IPS DF 19.7 (cell line): Measurements from ENCODE around the gene S100B.

Source experiments
- DNase-seq: peaks from one replicate; pipeline ENCODE4 v3.0.0-alpha.2; 2013; ENCODE audit warnings: low read depth, low spot score

S100B gene

DNA sequence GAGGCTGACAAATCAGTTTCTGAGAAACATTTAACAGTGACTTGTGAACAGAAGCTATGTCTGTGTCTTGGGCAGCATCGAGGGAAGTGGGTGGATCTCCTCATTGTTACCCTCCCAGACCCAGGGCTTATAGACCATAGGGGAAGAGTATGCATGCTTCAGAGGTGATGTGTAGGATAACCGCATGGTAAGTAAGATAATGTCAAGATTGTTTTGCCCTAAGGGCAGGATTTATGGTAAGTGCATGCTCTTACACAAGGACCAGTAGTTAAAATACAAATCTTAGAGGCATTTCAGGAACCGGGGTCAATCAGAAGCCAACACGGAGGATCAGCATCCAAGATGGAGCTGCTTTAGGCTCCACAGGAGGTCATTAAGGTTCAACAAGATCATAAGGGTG lies 22.8 kb upstream of the S100B start:
- no peak for DNase-seq

DNA sequence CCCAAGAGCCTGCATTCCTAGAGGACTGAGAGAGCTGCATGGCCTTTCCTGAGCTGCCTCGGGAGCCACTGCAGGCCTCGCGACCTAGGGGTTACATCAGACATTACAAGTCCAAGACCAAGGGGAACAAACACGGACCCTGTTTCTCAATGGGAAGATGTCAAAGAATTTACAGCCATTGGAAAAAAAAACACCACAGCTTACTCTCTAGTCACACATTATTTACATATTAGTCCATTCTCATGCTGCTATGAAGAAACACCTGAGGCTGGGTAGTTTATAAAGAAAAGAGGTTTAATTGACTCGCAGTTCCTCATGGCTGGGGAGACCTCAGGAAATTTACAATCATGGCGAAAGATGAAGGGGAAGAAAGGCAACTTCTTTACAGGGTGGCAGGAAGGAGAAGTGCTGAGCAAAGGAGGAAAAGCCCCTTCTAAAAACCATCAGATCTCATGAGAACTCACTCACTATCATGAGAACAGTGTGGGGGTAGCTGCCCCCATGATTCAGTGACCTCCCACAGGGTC lies 22.2 kb upstream of the S100B start:
- no peak for DNase-seq

DNA sequence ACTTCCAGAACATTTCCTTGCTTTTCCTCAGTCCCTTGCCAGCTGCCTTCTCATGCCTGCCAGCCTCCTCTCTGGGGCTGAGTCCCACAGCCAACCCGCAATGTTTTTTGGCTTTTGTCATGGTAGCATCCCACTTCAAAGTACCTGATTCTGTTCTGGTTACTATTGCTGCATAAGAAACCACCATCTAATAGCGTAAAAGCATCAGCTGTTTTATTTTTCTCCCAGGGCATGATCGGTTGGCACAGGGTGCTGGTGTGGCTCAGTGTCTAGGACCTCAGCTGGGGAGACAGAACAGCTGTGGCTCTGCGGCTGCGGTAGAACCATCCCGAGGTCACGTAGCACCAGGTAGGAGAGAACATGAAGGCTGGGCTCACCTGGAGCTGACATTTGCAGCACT lies 21.7 kb upstream of the S100B start:
- no peak for DNase-seq

DNA sequence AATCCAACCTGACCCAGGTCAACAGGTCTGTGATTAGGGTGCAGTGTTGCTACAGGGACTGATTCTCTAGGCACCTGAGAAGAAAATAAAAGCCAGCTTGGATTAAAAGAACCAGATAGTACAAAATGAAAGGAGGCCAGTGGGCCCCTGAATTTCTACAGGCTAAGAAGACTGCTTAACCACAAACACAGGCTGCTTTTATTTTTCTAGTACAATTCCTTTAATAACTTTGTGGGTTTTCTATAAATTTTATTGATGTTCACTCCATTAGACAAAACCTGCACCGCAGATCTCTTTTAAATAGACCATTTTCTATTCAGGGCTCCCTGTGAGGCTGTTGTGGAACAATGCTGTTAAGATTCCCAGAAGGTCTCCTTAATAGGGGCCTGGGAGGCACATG lies 20.9 kb upstream of the S100B start:
- DNase-seq: no peak

DNA sequence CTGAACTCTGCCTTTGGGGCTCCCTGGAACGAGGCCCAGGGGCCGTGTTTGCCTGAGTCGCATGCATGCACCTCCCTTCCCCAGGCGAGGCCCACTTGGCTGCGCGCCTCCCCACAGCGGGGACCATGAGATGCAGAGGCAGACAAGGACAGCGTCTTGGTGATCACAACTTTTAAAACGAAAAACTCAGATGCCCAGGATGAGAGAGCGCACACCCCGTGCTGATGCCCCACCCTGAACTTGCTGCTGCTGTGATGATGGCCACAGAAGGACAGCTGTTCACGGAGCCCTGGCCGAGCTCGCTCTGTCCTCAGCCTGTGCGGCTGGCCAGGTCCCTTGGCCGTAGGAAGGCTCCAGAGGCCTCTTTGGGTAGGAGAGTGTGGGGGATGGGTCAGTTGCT lies 19.2 kb upstream of the S100B start:
- no peak for DNase-seq

DNA sequence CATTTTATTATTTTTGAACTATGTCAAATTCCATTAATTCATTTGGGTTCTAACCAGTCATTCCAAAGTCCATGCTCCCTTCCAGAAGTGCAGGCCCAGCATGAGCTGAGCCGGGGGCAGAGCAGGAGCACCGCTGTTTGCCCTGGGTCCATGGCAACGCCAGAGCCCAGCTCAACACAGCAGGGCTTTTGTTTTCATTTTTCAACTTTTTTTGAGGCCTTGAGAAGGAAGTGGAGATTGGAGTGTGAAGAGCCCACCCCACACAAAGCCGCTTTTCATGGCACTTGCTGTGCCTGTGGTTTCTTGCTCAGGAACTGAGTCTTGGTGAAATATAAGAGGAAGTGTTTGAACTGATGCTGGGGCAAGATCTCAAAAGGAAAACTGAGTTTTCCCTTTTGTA lies 17.3 kb upstream of the S100B start:
- no peak for DNase-seq

DNA sequence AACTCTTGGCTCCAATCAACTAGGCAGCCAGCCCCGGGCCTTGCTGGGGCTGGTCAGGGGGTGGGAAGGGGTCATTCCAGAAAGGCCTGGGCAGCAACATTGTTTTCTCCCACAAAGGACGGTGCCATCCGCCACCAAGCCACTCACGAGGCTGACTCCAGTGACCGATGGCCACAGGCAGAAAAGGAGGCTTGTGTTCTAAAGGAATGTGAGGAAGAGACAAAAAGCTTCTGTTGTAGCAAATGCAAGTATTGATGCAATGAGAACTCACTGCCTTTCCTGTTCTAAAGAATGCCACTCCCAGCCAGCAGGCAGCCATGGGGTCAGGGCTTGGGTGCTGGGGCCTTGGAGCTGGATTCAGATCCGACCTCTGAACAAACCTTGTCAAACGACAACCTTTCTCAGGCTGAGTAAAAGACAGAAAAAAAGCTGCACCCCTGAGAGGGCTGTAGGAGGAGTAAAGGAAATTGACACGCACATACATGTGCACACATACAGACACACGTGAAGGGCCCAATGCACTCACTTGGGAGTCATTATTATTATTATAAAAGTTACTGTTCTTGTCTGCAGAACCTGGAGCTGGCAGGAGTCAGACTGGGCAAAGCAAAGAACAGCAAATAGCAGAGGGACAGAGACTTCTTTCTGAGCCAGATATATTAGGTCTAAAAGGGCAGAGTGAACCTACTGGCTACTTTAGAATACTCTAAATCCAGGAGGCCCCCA lies 16.7 kb upstream of the S100B start:
- DNase-seq: no peak

DNA sequence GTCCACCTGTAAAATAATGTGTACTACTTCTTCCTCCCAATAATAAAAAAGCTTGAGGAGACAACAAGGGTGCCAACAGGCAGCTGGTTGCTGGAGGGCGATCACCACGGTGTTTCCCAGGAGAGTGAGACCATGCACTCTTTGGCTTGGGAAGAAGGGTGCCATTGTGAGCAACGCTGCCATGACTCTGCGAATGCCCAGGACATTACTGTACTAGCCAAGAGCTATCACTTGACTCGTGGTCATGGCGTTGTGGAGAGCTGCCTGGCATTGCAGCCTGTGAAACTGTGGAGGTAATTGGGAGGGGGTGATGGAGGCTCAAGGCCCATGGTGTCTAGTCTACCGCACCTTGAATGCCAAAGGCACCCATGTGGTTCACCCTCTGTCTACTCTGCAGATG lies 16.0 kb upstream of the S100B start:
- DNase-seq: no peak

DNA sequence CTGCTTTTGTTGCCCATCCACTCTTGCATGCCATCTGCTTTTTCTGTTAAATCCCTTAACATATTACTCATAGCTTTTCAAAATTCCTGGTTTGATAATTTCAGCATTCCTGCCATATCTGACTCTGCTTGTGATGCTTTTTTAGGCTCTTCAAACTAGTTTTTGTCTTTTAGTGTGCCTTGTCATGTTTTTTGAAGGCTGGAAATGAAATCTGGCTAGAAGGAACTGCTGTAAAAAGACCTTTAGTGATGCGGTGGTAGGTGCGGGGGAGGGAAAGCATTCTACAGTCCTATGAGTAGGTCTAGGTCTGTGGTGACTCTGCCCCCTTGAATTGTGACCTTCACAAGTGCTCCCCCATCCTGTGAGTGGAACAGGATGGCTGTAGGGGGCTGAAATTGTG lies 15.0 kb upstream of the S100B start:
- no peak for DNase-seq

DNA sequence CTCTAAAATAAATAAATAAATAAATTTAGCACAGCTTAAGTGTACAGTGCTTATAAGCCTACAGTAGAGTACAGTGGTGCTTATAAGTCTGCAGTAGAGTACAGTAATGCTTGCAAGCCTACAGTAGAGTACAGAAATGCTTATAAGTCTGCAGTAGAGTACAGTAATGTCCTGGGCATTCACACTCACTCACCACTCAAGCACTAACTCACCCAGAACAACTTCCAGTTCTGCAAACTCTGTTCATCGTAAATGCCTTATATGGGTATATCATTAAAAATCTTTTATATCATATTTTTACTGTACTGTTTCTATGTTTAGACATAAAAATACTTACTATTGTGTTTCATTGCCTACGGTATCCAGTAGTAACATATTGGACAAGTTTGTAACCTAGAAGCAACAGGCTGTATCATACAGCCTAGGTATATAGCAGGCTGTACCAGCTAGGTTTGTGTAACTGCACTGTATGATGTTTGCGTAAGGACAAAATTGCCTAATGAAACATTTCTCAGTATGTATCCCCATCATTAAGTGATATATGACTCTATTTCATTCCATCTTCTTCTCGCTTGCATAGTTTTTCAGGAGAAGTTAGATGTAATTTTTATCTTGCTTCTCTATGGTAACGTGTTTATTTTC lies 14.0 kb upstream of the S100B start:
- DNase-seq: no peak

DNA sequence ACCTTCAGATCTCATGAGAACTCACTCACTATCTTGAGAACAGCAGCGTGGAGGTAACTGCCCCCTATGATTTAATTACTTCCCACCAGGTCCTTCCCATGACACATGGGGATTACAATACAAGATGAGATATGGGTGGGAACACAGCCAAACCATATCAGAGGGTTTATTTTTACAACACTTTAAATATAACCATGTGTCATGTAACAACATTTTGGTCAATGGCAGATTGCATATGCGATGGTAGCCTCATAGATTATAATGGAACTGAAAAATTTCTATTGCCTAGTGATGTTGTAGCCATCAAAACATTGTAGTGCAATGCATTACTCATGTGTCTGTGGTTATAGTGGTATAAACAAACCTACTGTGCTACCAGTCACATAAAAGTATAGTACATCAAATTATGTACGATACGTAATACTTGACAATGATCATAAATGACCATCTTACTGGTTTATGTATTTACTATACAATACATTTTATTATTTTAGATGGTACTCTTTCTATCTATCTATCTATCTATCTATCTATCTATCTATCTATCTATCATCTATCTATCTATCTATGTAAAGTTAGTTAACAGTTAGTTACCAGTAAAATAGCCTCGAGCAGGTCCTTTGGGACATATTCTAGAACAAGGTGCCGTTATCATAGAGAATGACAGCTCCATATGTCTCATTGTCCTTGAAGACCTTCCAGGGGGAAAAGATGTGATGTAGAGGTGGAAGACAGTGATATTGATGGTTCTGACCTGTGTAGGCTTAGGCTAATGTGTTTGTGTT lies 12.6 kb upstream of the S100B start:
- no peak for DNase-seq

DNA sequence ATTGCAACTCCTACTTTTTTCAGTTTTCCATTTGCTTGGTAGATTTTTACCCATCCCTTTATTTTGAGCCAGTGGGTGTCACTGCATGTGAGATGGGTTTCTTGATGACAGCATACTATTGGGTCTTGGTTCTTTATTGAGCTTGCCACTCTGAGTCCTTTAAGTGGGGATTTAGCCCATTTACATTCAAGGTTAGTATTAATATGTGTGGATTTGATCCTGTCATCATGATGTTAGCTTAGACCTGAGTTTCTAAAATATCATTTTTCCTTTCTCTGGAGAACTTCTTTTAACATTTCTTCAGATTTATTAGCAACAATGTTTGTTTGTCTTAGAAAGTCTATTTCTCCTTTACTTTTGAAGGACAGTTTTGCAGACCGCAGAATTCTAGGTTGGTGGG lies 11.8 kb upstream of the S100B start:
- DNase-seq: no peak

DNA sequence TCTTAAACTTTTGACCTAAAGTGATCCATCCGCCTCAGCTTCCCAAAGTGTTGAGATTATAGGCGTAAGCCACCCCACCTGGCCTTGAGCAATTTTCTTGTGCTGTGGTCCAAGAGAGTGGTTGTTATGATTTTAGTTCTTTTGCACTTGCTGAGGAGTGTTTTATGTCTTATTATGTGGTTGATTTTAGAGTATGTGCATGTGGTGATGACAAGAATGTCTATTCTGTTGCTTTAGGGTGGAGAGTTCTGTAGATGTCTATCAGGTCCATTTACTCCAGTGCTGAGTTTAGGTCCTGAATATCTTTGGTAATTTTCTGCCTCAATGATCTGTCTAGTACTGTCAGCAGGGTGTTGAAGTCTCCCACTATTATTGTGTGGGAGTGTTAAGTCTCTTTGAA lies 11.2 kb upstream of the S100B start:
- DNase-seq: no peak

DNA sequence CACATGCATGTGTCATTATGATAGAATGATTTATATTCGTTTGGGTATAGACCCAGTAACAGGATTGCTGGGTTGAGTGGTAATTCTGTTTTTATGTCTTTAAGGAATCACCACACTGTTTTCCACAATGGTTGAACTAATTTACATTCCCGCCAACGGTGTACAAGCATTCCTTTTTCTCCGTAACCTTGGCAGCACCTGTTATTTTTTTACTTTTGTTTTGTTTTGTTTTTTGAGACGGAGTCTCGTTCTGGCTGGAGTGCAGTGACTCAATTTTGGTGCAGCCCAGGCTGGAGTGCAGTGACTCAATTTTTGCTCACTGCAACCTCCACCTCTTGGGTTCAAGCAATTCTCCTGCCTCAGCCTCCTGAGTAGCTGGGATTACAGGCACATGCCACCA lies 8.5 kb upstream of the S100B start:
- no peak for DNase-seq

DNA sequence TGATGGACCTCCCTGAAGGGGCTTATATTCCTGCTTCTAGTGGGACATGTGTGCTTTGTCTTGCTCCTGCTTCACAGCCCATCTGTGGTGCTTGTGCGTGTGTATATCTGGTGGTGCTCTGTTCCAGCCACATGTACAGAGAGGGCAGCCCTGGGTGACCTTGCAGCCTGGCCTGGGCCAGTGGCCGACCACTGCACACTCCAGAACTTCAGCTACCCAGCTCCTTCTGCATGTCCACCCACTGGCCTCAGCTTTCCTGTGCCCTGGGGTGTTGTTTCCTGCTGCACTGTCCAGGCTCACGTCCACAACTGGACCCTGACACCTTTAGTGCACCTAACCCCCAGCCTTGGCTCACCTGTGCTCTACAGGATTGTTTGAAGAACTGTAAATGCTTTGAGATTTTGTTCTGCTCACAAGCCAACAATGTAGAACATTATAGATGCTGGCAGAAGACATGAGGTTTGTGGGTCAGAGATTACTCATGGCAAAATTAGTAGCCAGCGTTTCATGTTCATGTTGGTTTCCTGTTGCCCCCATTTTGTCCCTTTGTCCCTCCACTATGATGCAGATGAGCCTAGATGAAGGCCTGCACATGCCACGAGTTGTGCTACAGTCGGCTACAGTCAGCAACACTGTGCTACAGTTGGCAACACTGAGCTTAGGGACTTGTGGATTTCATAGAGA lies 5.3 kb upstream of the S100B start:
- no peak for DNase-seq

DNA sequence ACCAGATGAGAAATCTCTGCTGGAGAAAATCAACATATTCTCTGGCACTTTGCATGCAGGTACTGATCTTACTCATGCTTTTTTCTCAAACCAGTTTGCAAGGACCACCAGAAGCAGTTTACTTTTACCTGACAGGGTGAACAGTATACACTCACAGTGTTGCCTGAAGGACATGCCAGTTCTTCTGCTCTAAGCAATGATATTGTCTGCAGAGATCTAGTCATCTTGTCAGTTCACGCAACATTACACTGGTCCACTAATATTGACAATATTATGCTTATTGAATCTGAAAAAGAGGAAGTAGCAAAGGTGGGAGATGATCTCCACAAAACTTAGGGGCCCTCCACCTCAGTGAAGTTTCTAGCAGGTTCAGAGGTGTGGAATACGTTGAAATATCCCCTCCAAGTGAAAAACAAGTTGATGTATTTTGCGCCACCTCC lies 3.8 kb upstream of the S100B start:
- DNase-seq: no peak

DNA sequence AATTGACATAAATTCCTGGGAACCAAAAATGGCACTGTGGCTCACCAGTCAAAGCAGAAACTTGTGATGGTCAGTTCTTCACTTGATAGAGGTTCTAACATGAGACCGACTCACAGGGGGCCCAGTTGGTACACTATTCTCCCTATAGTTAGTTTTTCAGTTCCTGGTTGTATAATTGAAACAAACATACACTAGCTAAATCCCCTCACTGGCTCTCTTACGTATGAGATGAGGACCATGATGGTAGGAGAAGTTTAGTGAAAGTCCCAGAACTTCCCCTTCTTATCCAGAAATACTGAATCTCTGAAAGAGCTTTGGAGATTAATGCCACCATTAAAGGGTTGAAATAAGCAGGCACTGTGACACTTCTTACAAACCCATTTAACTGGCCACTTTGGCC lies 2.8 kb upstream of the S100B start:
- DNase-seq: no peak

DNA sequence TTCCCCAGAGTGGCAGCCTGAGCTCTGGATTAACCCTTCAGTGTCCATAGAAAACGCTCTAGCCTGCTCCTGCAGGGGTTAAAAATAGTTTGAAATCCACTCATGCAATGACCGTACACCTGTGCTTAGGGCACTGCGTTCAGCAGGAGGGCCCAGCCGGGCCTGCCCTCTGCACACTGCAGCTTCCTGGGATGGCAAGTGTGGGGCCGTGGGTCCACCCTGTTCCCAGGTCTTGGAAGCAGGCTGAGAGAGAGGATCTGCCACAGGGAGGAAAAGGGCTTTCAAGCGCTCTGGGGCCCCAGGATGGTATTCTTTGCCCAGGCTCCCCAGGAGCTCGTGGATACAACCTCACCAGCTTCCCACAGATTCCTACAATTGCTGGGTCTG lies 1.5 kb upstream of the S100B start:
- no peak for DNase-seq

DNA sequence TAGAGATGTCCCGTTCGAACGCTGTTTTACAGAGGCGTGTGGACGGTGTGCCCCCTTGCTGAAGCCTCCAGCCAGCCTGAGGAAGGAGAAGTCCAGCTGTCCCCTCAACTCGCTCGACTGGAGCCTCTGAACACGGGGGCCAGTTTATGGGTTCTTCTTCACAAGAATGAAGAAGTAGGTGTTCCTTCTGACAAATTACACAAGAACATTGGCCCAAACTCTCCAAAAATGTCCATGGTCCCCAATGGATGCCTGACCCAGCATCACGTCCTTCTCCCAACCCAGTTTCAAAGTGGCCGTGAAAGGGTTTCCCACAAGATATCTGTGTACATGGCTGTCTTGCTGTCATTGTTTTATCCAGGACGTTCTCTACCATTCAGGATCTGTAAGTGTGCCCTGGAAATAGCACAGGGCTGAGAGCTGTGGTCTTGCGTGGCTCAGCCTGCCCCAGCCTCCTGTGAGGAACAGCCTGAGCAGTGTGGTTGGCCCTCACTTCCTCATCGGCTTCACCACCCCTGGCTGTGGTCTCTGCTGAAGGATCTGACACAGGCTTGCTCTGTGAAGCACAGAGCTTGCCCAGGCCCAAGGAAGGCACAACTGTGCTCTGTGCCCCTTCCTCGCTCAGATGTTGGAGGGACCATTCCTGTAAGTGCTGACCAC lies 1.0 kb upstream of the S100B start:
- no peak for DNase-seq

DNA sequence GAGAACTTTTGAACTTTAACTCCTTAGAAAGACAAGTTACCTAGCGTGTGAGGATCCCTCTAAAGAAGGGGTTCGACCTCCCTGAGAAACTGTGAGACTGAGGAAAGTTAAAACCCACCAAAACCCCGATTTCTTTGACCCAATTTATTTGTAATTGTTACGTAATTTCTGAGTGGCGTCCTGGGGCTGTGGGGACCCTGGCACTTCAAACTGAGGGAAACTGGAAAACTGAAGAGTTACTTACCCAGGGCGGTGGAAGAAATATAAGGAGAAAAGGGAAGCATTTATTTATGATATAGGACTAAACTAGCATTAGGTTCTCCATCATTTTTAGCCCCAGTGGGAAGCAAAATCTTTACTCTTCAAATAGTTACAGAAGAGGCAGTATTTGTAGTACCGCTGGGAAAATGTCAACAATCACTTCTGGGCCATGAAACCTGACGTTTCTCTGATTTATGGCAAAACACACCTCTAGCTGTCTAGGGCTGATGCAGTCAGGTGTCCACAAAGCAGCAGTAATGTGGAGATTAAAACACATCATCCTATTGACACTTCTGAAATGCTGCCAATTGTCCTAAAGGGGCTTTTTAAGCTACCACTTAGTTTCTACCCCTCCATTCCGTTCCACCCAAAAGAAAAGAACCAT lies 430 bp downstream of the S100B start:
- DNase-seq: no peak

DNA sequence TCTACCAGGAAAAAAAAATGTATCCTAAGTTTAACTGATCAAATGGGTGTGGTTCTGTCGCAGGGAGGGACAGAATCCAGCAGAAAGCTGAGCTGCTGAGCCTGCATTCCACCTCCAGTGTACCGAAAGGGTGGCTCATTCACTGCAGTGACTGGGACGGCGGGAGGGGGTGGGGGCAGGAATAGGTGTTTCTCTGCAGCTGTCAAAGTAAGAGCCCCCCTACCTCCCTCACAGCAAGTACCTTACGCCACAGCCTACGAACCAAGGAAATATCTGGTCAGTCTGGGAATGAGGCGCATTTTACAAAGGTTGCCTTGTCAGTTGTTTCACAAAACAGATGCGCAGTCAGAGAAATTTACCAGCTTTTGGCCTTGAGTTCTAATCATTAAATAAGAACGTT lies 1.7 kb downstream of the S100B start:
- peak; percentile 35 for DNase-seq
